Esophagus muscularis mucosa (tissue), 4 donors: ENCODE measurements around the gene RNU1-3.
"Not testable (repeated sequence)": the region's sequence is repeated elsewhere in the genome, so short reads cannot be mapped to it uniquely, and the experiment has no call there.

ENCODE experiments used
- CTCF ChIP-seq, 3 experiments: fragments of 200-600 bp in 2 of 3; fragments of 450-650 bp in 1 of 3; sonication (generic) in 2 of 3; IDR thresholded peaks; one replicate each; pipeline ENCODE4 v1.5.1; 2017 to 2019; ENCODE audit warnings: antibody characterized with exemption in 3 of 3, mild to moderate bottlenecking in 2 of 3, moderate library complexity in 1 of 3
- EP300 ChIP-seq: sonication (generic); formaldehyde crosslinking; IDR thresholded peaks from one replicate; pipeline ENCODE4 v1.6.1; 2017; ENCODE audit warnings: antibody characterized with exemption
- POLR2A ChIP-seq: fragments of 450-650 bp; IDR thresholded peaks from one replicate; pipeline ENCODE4 v1.6.1; 2017; ENCODE audit warnings: antibody characterized with exemption, moderate library complexity, mild to moderate bottlenecking, low read depth
- POLR2AphosphoS5 ChIP-seq, 2 donors: sonication (generic); formaldehyde crosslinking; IDR thresholded peaks; one replicate each; pipeline ENCODE4 v1.6.1; 2017; ENCODE audit warnings: antibody characterized with exemption in 2 of 2

- not testable (repeated sequence) for TF ChIP-seq CTCF (IDR thresholded peaks at IDR 0.05); POLR2AphosphoS5 (IDR thresholded peaks at IDR 0.05); POLR2A; EP300
These were observed 46.7 kb upstream of the RNU1-3 start for GRCh38 chr1:16713480-16713879.
